ENCODE results near the gene EML2.
A peak's percentile ranks its signal among the peaks of the same experiment; 100 is the strongest.

EML2 gene

GRCh38 chr19:45581576-45581975 lies 57.6 kb downstream of the EML2 start:
- DNase-seq, result no peak

- DNase-seq, result no peak
These were observed 60.3 kb downstream of the EML2 start for GRCh38 chr19:45578861-45579260.

- no peak for DNase-seq
These were observed 61.9 kb downstream of the EML2 start for GRCh38 chr19:45577111-45577905.

GRCh38 chr19:45576682-45577081 lies 62.5 kb downstream of the EML2 start:
- DNase-seq, result no peak

GRCh38 chr19:45575216-45575615 lies 64.0 kb downstream of the EML2 start:
- no peak for DNase-seq

GRCh38 chr19:45574526-45574925 lies 64.7 kb downstream of the EML2 start:
- no peak for DNase-seq

GRCh38 chr19:45571457-45572220 lies 67.6 kb downstream of the EML2 start:
- DNase-seq, result no peak

GRCh38 chr19:45569619-45570421 lies 69.4 kb downstream of the EML2 start:
- peak; percentile 18 for DNase-seq

GRCh38 chr19:45568732-45569131 lies 70.5 kb downstream of the EML2 start:
- no peak for DNase-seq

GRCh38 chr19:45567609-45568008 lies 71.6 kb downstream of the EML2 start:
- DNase-seq, result no peak

- no peak for DNase-seq
These were observed 74.9 kb downstream of the EML2 start for GRCh38 chr19:45564131-45564780.

GRCh38 chr19:45560686-45561085 lies 78.5 kb downstream of the EML2 start:
- no peak for DNase-seq

- no peak for DNase-seq
These were observed 79.2 kb downstream of the EML2 start for GRCh38 chr19:45560038-45560437.
